ENCODE measurements around the gene MAB21L4.
A peak's percentile ranks its signal among the peaks of the same experiment; 100 is the strongest.

MAB21L4 gene

GRCh38 chr2:240933048-240933965, 37.4 kb upstream of the MAB21L4 start:
- Histone ChIP-seq H3K36me3 (no peaks in the 10 kb centered on the region), H3K4me3 (ENCODE audit: low read depth, low read length) (no peak overlapping the region), H3K27me3 (no peaks in the 10 kb centered on the region), H3K9me3 (no peaks in the 10 kb centered on the region; the same call in 1 of the 2 replicates), H3K4me1 (no peaks in the 10 kb centered on the region)
- peak; percentile 15 for DNase-seq
- no peak for TF ChIP-seq CTCF (IDR thresholded peaks at IDR 0.05; ENCODE audit: low read depth, low read length)

- Histone ChIP-seq H3K36me3 (no peaks in the 10 kb centered on the region), H3K9me3 (no peaks in the 10 kb centered on the region; the same call in 1 of the 2 replicates), H3K27me3 (no peaks in the 10 kb centered on the region), H3K4me3 (ENCODE audit: low read depth, low read length) (no peak overlapping the region), H3K4me1 (no peaks in the 10 kb centered on the region)
- TF ChIP-seq CTCF (IDR thresholded peaks at IDR 0.05; ENCODE audit: low read depth, low read length) = no peak
- no peak for DNase-seq
Measured at GRCh38 chr2:240932724-240933047, 36.7 kb upstream of the MAB21L4 start.

- DNase-seq = peak; percentile 8
- H3K4me3 ChIP-seq (ENCODE audit: low read depth, low read length) = no peak overlapping the region
- no peaks in the 10 kb centered on the region for H3K36me3 ChIP-seq
- H3K4me1 ChIP-seq = no peaks in the 10 kb centered on the region
- TF ChIP-seq CTCF (IDR thresholded peaks at IDR 0.05; ENCODE audit: low read depth, low read length) = no peak
- H3K27me3 ChIP-seq = no peaks in the 10 kb centered on the region
- H3K9me3 ChIP-seq = no peaks in the 10 kb centered on the region; the same call in 1 of the 2 replicates
Measured at GRCh38 chr2:240932001-240932723, 36.2 kb upstream of the MAB21L4 start.

GRCh38 chr2:240931319-240931949, 35.5 kb upstream of the MAB21L4 start:
- Histone ChIP-seq H3K4me3 (ENCODE audit: low read depth, low read length) (no peak overlapping the region), H3K4me1 (no peaks in the 10 kb centered on the region), H3K27me3 (no peaks in the 10 kb centered on the region), H3K36me3 (no peaks in the 10 kb centered on the region), H3K9me3 (no peaks in the 10 kb centered on the region; the same call in 1 of the 2 replicates)
- TF ChIP-seq CTCF (IDR thresholded peaks at IDR 0.05; ENCODE audit: low read depth, low read length) = no peak
- no peak for DNase-seq

GRCh38 chr2:240930631-240931318, 34.8 kb upstream of the MAB21L4 start:
- TF ChIP-seq CTCF (IDR thresholded peaks at IDR 0.05; ENCODE audit: low read depth, low read length) = no peak
- H3K4me3 ChIP-seq (ENCODE audit: low read depth, low read length) = no peak overlapping the region
- DNase-seq = peak; percentile 9
- no peaks in the 10 kb centered on the region for H3K4me1 ChIP-seq
- no peaks in the 10 kb centered on the region for H3K27me3 ChIP-seq
- H3K9me3 ChIP-seq = no peaks in the 10 kb centered on the region
- no peaks in the 10 kb centered on the region for H3K36me3 ChIP-seq

Measured in BE2C (cell line).